Keratinocyte (primary cell): ENCODE results near the gene GHRHR. TPM values are rescaled to one million over a fixed set of nuclear protein-coding genes. Genes with fewer than 3 reads are reported as not detected.

Source experiments
- DNase-seq: peaks from one replicate; pipeline ENCODE4 v3.0.0-alpha.2; 2011; ENCODE audit warnings: low read depth, missing footprints, low spot score
- FAIRE-seq: peaks from 2 replicates; lab custom pipeline; 2011; peaks lifted over from hg19 to GRCh38; lab: Jason Lieb, UNC
- H2AFZ ChIP-seq: 2 replicates; pipeline ENCODE4 v1.6.0; 2012; ENCODE audit warnings: low read length, control low read depth, inconsistent platforms; ENCODE audit not compliant: control insufficient read depth
- H3K27ac ChIP-seq: 2 replicates; pipeline ENCODE4 v1.5.1; 2011; ENCODE audit warnings: low read length; ENCODE audit not compliant: control insufficient read depth, insufficient read depth
- H3K27me3 ChIP-seq: 3 replicates; pipeline ENCODE4 v1.6.0; 2011; ENCODE audit warnings: low read length; ENCODE audit not compliant: control insufficient read depth, insufficient read depth; ENCODE audit errors: extremely low read depth
- H3K36me3 ChIP-seq, 2 experiments: 2 replicates in 1 of 2; 3 replicates in 1 of 2; pipeline ENCODE4 v1.5.1; 2011; ENCODE audit warnings: low read length in 2 of 2, mild to moderate bottlenecking in 1 of 2; ENCODE audit not compliant: control insufficient read depth in 2 of 2, insufficient read depth in 2 of 2; ENCODE audit errors: extremely low read depth in 1 of 2
- H3K4me1 ChIP-seq: 3 replicates; pipeline ENCODE4 v1.5.1; 2011; ENCODE audit warnings: low read length; ENCODE audit not compliant: control insufficient read depth, insufficient read depth; ENCODE audit errors: extremely low read depth
- H3K4me2 ChIP-seq: 3 replicates; pipeline ENCODE4 v1.6.0; 2011; ENCODE audit warnings: low read depth, low read length; ENCODE audit not compliant: control insufficient read depth, insufficient read depth; ENCODE audit errors: extremely low read depth
- H3K4me3 ChIP-seq, 3 experiments: fragments of 200-600 bp in 1 of 3; sonication (generic) in 1 of 3; 2 replicates in 2 of 3; 3 replicates in 1 of 3; pipeline ENCODE4 v1.5.1; 2011 to 2016; ENCODE audit warnings: low read length in 3 of 3, mild to moderate bottlenecking in 3 of 3, control low read depth in 2 of 3, inconsistent platforms in 1 of 3, low read depth in 1 of 3, mixed read lengths in 1 of 3, mixed run types in 1 of 3, moderate library complexity in 1 of 3; ENCODE audit not compliant: control insufficient read depth in 2 of 3, insufficient read depth in 2 of 3; ENCODE audit errors: extremely low read depth in 1 of 3
- H3K79me2 ChIP-seq: 2 replicates; pipeline ENCODE4 v1.6.0; 2012; ENCODE audit warnings: low read length; ENCODE audit not compliant: control insufficient read depth, insufficient read depth
- H3K9ac ChIP-seq: 3 replicates; pipeline ENCODE4 v1.6.0; 2011; ENCODE audit warnings: low read length; ENCODE audit not compliant: control insufficient read depth, insufficient read depth; ENCODE audit errors: extremely low read depth
- H3K9me1 ChIP-seq: 3 replicates; pipeline ENCODE4 v1.6.0; 2011; ENCODE audit warnings: low read length; ENCODE audit not compliant: control insufficient read depth, insufficient read depth; ENCODE audit errors: extremely low read depth
- H3K9me3 ChIP-seq: 2 replicates; pipeline ENCODE4 v1.5.1; 2012; ENCODE audit warnings: low read depth, low read length; ENCODE audit not compliant: control insufficient read depth
- H4K20me1 ChIP-seq: 3 replicates; pipeline ENCODE4 v1.6.0; 2011; ENCODE audit warnings: low read length; ENCODE audit not compliant: control insufficient read depth, insufficient read depth; ENCODE audit errors: extremely low read depth
- EZH2 ChIP-seq: IDR thresholded peaks from one replicate; pipeline ENCODE4 v1.6.1; 2012; ENCODE audit warnings: inconsistent platforms, mild to moderate bottlenecking, low read length, moderate library complexity
- dilution Hi-C: fragments of 300-500 bp; cut with MboI; formaldehyde crosslinking; loops from one replicate; pipeline ENCODE4 v1.7.0; 2020; ENCODE audit warnings: low sequenced_read_pairs; ENCODE audit not compliant: extremely low pct_ligation_motif_present
- polyA plus RNA-seq, 5 experiments: library from polyadenylated mRNA; depleted of rRNA in 3 of 5; stranded (reverse) in 3 of 5; stranded (forward) in 1 of 5; unstranded in 1 of 5; fragments of >200 nt; gene quantifications; 1 replicate in 1 of 5; 2 replicates in 3 of 5; 3 replicates in 1 of 5; pipeline versions ENCODE4 v1.2.1 to v1.2.3, GENCODE V29; 2011 to 2012; ENCODE audit warnings: missing spikeins in 2 of 5, low read depth in 1 of 5, low replicate concordance in 1 of 5
- TF ChIP-seq, protein P1 (sequence below), 3 experiments: IDR thresholded peaks in 1 of 3; conservative IDR thresholded peaks in 1 of 3; optimal IDR thresholded peaks in 1 of 3; 2 replicates in 2 of 3; 3 replicates in 1 of 3; pipeline versions ENCODE3 to v1.5.1; 2011; ENCODE audit warnings: low read length in 3 of 3, mild to moderate bottlenecking in 3 of 3, moderate library complexity in 2 of 3, control low read depth in 1 of 3, inconsistent platforms in 1 of 3; ENCODE audit not compliant: insufficient read depth in 2 of 3; ENCODE audit errors: extremely low read depth in 1 of 3

GHRHR gene
- polyA plus RNA-seq, 1 donor (not counting 4 experiments of a cell fraction or from before 2014, with no cell fraction given) = not detected

DNA sequence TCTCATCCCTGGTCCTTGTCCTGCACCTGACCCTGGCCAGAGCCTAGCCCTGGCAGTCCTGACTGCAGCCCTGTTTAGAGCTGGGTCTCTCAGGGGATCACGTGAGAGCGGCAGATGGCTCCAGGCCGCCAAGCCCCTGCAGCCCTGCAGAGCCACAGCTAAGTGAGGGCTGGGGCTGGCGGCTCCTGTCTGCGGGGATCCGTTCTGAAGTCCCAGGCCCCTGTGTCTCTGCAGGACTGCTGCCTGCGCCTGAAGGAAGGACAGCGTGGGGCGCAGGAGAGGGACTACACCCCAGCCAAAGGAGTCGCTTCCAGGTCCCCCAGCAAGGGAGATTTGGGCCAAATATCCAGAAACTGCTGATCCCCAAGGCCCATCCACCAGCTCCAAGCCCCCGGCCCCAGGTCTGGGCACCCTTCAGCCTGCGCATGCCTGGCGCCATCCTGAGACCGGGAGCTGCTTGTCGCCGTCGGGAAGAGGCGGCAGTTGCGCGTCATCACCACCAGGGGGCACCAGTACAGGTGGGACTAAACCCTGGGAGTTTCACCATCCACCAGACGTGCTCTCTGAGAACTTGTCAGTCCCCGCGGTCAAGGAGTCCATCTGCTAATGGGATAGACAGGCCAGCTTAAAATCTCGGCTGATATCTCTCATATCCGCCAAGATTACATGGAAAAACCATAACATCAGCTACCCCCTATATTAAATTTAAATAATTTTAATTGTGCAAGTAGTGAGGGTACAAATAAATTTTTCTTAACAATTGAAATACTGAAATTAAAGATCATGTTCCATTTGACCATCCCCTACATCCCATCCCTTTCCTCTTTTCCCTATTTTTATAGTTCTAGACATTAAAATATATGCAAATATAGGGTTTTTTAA, 25.1 kb upstream of the GHRHR start:
- dilution Hi-C loops = no loop called here
- H3K9me1 ChIP-seq = no peaks in the 10 kb centered on the region
- peaks cover 7% of the 10 kb centered on the region for H3K27me3 ChIP-seq
- no peak overlapping the region for H3K4me3 ChIP-seq
- FAIRE-seq (peak; percentile 59), DNase-seq (peak; percentile 41)
- H3K4me2 ChIP-seq = no peak overlapping the region
- no peak overlapping the region for H3K9ac ChIP-seq
- H3K4me1 ChIP-seq = no peaks in the 10 kb centered on the region
- H3K27ac ChIP-seq = no peak overlapping the region
- H4K20me1 ChIP-seq = no peaks in the 10 kb centered on the region
- H3K36me3 ChIP-seq = no peaks in the 10 kb centered on the region
- H3K79me2 ChIP-seq = no peaks in the 10 kb centered on the region
- no peaks in the 10 kb centered on the region for H3K9me3 ChIP-seq
- TF ChIP-seq, protein P1, sequence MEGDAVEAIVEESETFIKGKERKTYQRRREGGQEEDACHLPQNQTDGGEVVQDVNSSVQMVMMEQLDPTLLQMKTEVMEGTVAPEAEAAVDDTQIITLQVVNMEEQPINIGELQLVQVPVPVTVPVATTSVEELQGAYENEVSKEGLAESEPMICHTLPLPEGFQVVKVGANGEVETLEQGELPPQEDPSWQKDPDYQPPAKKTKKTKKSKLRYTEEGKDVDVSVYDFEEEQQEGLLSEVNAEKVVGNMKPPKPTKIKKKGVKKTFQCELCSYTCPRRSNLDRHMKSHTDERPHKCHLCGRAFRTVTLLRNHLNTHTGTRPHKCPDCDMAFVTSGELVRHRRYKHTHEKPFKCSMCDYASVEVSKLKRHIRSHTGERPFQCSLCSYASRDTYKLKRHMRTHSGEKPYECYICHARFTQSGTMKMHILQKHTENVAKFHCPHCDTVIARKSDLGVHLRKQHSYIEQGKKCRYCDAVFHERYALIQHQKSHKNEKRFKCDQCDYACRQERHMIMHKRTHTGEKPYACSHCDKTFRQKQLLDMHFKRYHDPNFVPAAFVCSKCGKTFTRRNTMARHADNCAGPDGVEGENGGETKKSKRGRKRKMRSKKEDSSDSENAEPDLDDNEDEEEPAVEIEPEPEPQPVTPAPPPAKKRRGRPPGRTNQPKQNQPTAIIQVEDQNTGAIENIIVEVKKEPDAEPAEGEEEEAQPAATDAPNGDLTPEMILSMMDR (optimal IDR thresholded peaks at IDR 0.05 in 1 of 3, IDR thresholded peaks at IDR 0.05 in 1 of 3, conservative IDR thresholded peaks at IDR 0.05 in 1 of 3; ENCODE audit: extremely low read depth in 1 of 3, insufficient read depth in 2 of 3, low read length in 3 of 3) = peak; percentile 94 to 99 (median 96)
- no peak for TF ChIP-seq EZH2
- no peak overlapping the region for H2AFZ ChIP-seq

DNA sequence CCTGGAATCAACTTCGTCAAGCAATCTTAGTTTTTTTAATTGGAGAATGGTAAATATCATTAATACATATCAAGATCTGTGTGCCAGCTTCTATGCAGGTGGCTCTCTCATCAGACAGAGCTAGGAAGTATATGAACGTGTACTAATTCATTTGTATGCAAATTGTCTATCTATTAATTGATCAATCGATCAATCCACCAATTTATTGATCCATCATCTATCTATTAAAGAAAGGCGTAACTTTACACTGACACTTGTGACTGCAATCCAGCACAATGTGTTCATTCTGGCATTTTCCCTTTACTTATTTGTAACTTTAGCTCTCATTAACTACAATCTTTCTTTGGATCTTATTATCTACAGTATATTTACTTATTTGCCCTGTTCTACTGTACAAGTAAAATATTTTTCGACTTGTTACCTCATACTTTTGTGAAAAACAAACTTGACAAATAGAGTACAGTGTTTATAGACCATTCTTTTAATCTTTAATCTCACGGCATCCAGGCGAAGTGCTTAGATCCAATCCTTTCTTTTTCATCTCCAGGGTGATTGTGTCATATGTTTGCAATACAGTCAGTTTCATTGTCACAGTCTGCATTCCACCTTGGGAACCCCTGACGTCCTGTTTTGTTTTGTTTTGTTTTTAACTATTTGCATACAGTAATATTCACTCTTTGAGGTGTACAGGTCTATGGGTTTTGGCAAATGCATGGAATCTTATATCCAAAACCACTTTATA, 22.0 kb upstream of the GHRHR start:
- Histone ChIP-seq H3K9me1 (no peaks in the 10 kb centered on the region), H3K4me3 (no peak overlapping the region), H3K27me3 (peaks cover 7% of the 10 kb centered on the region), H3K4me2 (no peak overlapping the region), H4K20me1 (no peaks in the 10 kb centered on the region), H2AFZ (no peak overlapping the region), H3K4me1 (no peaks in the 10 kb centered on the region), H3K36me3 (no peaks in the 10 kb centered on the region), H3K9me3 (no peaks in the 10 kb centered on the region), H3K9ac (no peak overlapping the region), H3K27ac (no peak overlapping the region), H3K79me2 (no peaks in the 10 kb centered on the region)
- no peak for FAIRE-seq
- no peak for TF ChIP-seq EZH2
- TF ChIP-seq, protein P1 (optimal IDR thresholded peaks at IDR 0.05 in 1 of 3, IDR thresholded peaks at IDR 0.05 in 1 of 3, conservative IDR thresholded peaks at IDR 0.05 in 1 of 3; ENCODE audit: extremely low read depth in 1 of 3, insufficient read depth in 2 of 3, low read length in 3 of 3) = no peak
- DNase-seq = no peak
- dilution Hi-C loops = no loop called here
